Adrenal gland (tissue), 5 donors: ENCODE data around the gene ALOX12B.

Experiments
- POLR2A ChIP-seq, 2 donors: fragments of 450-650 bp; IDR thresholded peaks; one replicate each; pipeline ENCODE4 v1.6.1; 2017; ENCODE audit warnings: antibody characterized with exemption in 2 of 2, mild to moderate bottlenecking in 2 of 2, moderate library complexity in 1 of 2
- TF ChIP-seq, protein P1 (sequence below), 6 experiments: fragments of 450-650 bp in 4 of 6; fragments of 200-600 bp in 2 of 6; sonication (generic) in 1 of 6; IDR thresholded peaks; 1 replicate in 5 of 6; 2 replicates in 1 of 6; pipeline versions ENCODE4 v1.5.1 to v1.8.0; 2016 to 2021; ENCODE audit warnings: antibody characterized with exemption in 6 of 6, mild to moderate bottlenecking in 2 of 6, moderate library complexity in 1 of 6
- donor health status: DM: no; HTN: no; CAD: no.

DNA sequence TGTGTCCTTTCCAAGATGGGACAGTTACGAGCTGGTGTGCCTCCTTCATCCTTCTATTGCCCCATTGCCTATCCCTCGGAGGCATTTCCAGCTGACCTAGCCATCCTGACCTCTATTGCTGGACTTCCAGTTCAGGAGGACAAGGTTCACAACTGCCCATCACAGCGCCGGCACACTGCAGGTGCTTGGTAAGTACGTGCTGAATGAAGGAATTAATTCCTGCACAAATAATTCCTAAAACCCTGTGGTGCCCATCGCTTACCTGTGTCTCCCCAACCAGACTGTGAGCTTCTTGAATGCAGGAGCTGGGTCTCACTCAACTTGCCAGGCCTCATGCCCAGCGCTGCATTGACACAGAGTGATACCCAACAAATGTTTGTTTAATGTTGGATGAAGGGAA is 35.7 kb downstream of the ALOX12B start:
- TF ChIP-seq, protein P1, sequence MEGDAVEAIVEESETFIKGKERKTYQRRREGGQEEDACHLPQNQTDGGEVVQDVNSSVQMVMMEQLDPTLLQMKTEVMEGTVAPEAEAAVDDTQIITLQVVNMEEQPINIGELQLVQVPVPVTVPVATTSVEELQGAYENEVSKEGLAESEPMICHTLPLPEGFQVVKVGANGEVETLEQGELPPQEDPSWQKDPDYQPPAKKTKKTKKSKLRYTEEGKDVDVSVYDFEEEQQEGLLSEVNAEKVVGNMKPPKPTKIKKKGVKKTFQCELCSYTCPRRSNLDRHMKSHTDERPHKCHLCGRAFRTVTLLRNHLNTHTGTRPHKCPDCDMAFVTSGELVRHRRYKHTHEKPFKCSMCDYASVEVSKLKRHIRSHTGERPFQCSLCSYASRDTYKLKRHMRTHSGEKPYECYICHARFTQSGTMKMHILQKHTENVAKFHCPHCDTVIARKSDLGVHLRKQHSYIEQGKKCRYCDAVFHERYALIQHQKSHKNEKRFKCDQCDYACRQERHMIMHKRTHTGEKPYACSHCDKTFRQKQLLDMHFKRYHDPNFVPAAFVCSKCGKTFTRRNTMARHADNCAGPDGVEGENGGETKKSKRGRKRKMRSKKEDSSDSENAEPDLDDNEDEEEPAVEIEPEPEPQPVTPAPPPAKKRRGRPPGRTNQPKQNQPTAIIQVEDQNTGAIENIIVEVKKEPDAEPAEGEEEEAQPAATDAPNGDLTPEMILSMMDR (IDR thresholded peaks at IDR 0.05), result no peak
- TF ChIP-seq POLR2A (IDR thresholded peaks at IDR 0.05), result no peak
